OCI-LY7 (cell line): Measurements from ENCODE around the gene KRT80. TPM values are rescaled to one million over a fixed set of nuclear protein-coding genes. Genes with fewer than 3 reads are reported as not detected.

Source experiments
- BruUV-seq: library from RNA; stranded (reverse); fragments of 400-500 nt; replicated peaks from 2 replicates; lab custom pipeline; 2021; lab: Mats Ljungman, UMichigan
- CTCF ChIA-PET: fragments of 300-600 bp; sonication (Branson Sonifier 250); formaldehyde crosslinking; loops from one replicate; lab custom pipeline; 2022; ENCODE audit warnings: antibody characterized with exemption; ENCODE audit not compliant: unreplicated experiment; lab: Charles Lee
- POLR2A ChIA-PET: fragments of 300-600 bp; sonication (Branson Sonifier 250); formaldehyde crosslinking; loops from one replicate; lab custom pipeline; 2022; ENCODE audit warnings: antibody characterized with exemption; lab: Charles Lee
- DNase-seq: peaks from one replicate; pipeline ENCODE4 v3.0.0-alpha.2; 2015; ENCODE audit warnings: low spot score
- H2AFZ ChIP-seq: fragments of 200-600 bp; sonication (generic), shearing (Covaris generic); 2 replicates; pipeline ENCODE4 v1.6.1; 2014; ENCODE audit warnings: mild to moderate bottlenecking, antibody characterized with exemption, low read length, moderate library complexity
- H3K27ac ChIP-seq: fragments of 200-600 bp; sonication (generic); 2 replicates; pipeline ENCODE4 v1.5.1; 2014; ENCODE audit warnings: mixed run types, low read depth, mild to moderate bottlenecking, moderate library complexity, low read length, inconsistent platforms; ENCODE audit not compliant: poor library complexity, severe bottlenecking
- H3K36me3 ChIP-seq: fragments of 200-600 bp; sonication (generic); 2 replicates; pipeline ENCODE4 v1.6.1; 2014; ENCODE audit warnings: mild to moderate bottlenecking, antibody characterized with exemption, low read length, moderate library complexity, mixed read lengths; ENCODE audit not compliant: insufficient read depth
- H3K4me1 ChIP-seq: fragments of 200-600 bp; sonication (generic); 2 replicates; pipeline ENCODE4 v1.5.1; 2014; ENCODE audit warnings: mild to moderate bottlenecking, low read length; ENCODE audit not compliant: insufficient read depth, poor library complexity, severe bottlenecking
- H3K4me2 ChIP-seq: fragments of 200-600 bp; sonication (generic); 2 replicates; pipeline ENCODE4 v1.6.1; 2014; ENCODE audit warnings: mild to moderate bottlenecking, low read length
- H3K4me3 ChIP-seq: fragments of 200-600 bp; sonication (generic); 2 replicates; pipeline ENCODE4 v1.5.1; 2014; ENCODE audit warnings: mild to moderate bottlenecking, low read depth, low read length; ENCODE audit not compliant: poor library complexity, severe bottlenecking
- H3K79me2 ChIP-seq: fragments of 200-600 bp; sonication (generic); 2 replicates; pipeline ENCODE4 v1.6.1; 2016; ENCODE audit warnings: low read depth, mild to moderate bottlenecking, low read length, moderate library complexity, mixed read lengths; ENCODE audit not compliant: insufficient read depth
- H3K9me2 ChIP-seq: fragments of 200-600 bp; sonication (generic); 2 replicates; pipeline ENCODE4 v1.6.1; 2016; ENCODE audit warnings: mild to moderate bottlenecking, low read length, mixed read lengths; ENCODE audit not compliant: insufficient read depth
- H3K9me3 ChIP-seq: fragments of 200-600 bp; sonication (generic); 2 replicates; pipeline ENCODE4 v1.6.1; 2014; ENCODE audit warnings: mild to moderate bottlenecking, mixed run types, low read length, mixed read lengths
- H4K20me1 ChIP-seq: fragments of 200-600 bp; sonication (generic); 2 replicates; pipeline ENCODE4 v1.6.1; 2014; ENCODE audit warnings: mild to moderate bottlenecking, antibody characterized with exemption, low read length, moderate library complexity, mixed read lengths; ENCODE audit not compliant: insufficient read depth
- CTCF ChIP-seq: fragments of 200-600 bp; sonication (generic); conservative IDR thresholded peaks from 2 replicates; pipeline ENCODE4 v1.5.1; 2014; ENCODE audit warnings: mild to moderate bottlenecking, antibody characterized with exemption, low read length, moderate library complexity, mixed read lengths
- EZH2phosphoT487 ChIP-seq: fragments of 200-600 bp; sonication (generic); IDR thresholded peaks from 2 replicates; pipeline ENCODE4 v1.6.1; 2018; ENCODE audit warnings: low read depth, borderline replicate concordance, mild to moderate bottlenecking, mixed run types, antibody characterized with exemption, low read length, moderate library complexity, mixed read lengths
- intact Hi-C: fragments of 100-400 bp; cut with micrococcal nuclease; formaldehyde crosslinking; loops from one replicate; pipeline ENCODE4 v1.10.0; 2022; ENCODE audit not compliant: unreplicated experiment
- total RNA-seq, 2 experiments: library from RNA; depleted of rRNA in 1 of 2; stranded (reverse); fragments of >200 nt in 1 of 2; shearing (Covaris generic) in 1 of 2; gene quantifications; 2 replicates each; pipeline ENCODE4 v1.2.3, GENCODE V29; 2014 to 2022

The KRT80 gene
- total RNA-seq, 2 experiments from 2014 or later = not detected

- Histone ChIP-seq H2AFZ (no peak overlapping the region), H3K79me2 (no peaks in the 10 kb centered on the region), H3K4me2 (no peak overlapping the region), H3K36me3 (no peaks in the 10 kb centered on the region), H3K9me3 (no peaks in the 10 kb centered on the region), H3K27ac (no peak overlapping the region), H3K4me1 (no peaks in the 10 kb centered on the region), H4K20me1 (no peaks in the 10 kb centered on the region), H3K4me3 (no peak overlapping the region), H3K9me2 (no peaks in the 10 kb centered on the region)
- TF ChIP-seq CTCF (no peak), EZH2phosphoT487 (no peak)
- POLR2A ChIA-PET = no interaction called here
- CTCF ChIA-PET = no interaction called here
- no TSS peak for BruUV-seq
- intact Hi-C loops = loop anchor here (5.0 kb wide), 1 partner anchor 56 kb away; no protein-coding TSS in a partner anchor
- DNase-seq = no peak
Observed at GRCh38 chr12:52212701-52213563, 21.1 kb upstream of the KRT80 start.

GRCh38 chr12:52211716-52212585 lies 20.1 kb upstream of the KRT80 start:
- no peaks in the 10 kb centered on the region for H3K9me3 ChIP-seq
- H3K27ac ChIP-seq = no peak overlapping the region
- no TSS peak for BruUV-seq
- H4K20me1 ChIP-seq = no peaks in the 10 kb centered on the region
- CTCF ChIA-PET = no interaction called here
- H3K4me1 ChIP-seq = no peaks in the 10 kb centered on the region
- TF ChIP-seq EZH2phosphoT487 (no peak), CTCF (no peak)
- H2AFZ ChIP-seq = no peak overlapping the region
- no peak overlapping the region for H3K4me3 ChIP-seq
- H3K36me3 ChIP-seq = no peaks in the 10 kb centered on the region
- H3K79me2 ChIP-seq = no peaks in the 10 kb centered on the region
- POLR2A ChIA-PET = no interaction called here
- H3K4me2 ChIP-seq = no peak overlapping the region
- intact Hi-C loops = loop anchor here (5.0 kb wide), 1 partner anchor 55 kb away; no protein-coding TSS in a partner anchor
- no peak for DNase-seq
- H3K9me2 ChIP-seq = no peaks in the 10 kb centered on the region
